Liver (tissue), 9 donors: ENCODE measurements around the gene ANKRD11. TPM values are rescaled to one million over a fixed set of nuclear protein-coding genes. Genes with fewer than 3 reads are reported as not detected.

Source experiments
- DNase-seq: peaks from one replicate; pipeline ENCODE4 v3.0.0-alpha.2; 2017; ENCODE audit warnings: low spot score
- H3K27ac ChIP-seq, 2 donors: one replicate each; pipeline ENCODE4 v1.7.0; 2013; ENCODE audit warnings: inconsistent platforms in 2 of 2, low read length in 2 of 2, control low read depth in 1 of 2, low read depth in 1 of 2, mild to moderate bottlenecking in 1 of 2
- H3K27me3 ChIP-seq, 4 donors: one replicate each; pipeline versions ENCODE4 v1.6.1 to v1.7.0; 2013; ENCODE audit warnings: low read length in 3 of 4, inconsistent platforms in 1 of 4, mild to moderate bottlenecking in 1 of 4, moderate library complexity in 1 of 4; ENCODE audit not compliant: control insufficient read depth in 4 of 4, insufficient read depth in 4 of 4
- H3K36me3 ChIP-seq, 4 donors: one replicate each; pipeline versions ENCODE4 v1.6.1 to v1.7.0; 2013; ENCODE audit warnings: low read length in 3 of 4, mild to moderate bottlenecking in 3 of 4, low read depth in 1 of 4, moderate library complexity in 1 of 4; ENCODE audit not compliant: control insufficient read depth in 4 of 4, insufficient read depth in 3 of 4
- H3K4me1 ChIP-seq, 4 donors: one replicate each; pipeline versions ENCODE4 v1.6.1 to v1.7.0; 2013; ENCODE audit warnings: low read length in 3 of 4, mild to moderate bottlenecking in 3 of 4, moderate library complexity in 1 of 4; ENCODE audit not compliant: control insufficient read depth in 4 of 4, insufficient read depth in 4 of 4
- H3K4me3 ChIP-seq, 3 donors: one replicate each; pipeline versions ENCODE4 v1.6.1 to v1.7.0; 2013; ENCODE audit warnings: low read length in 3 of 3, control low read depth in 1 of 3, low read depth in 1 of 3, mild to moderate bottlenecking in 1 of 3
- H3K9ac ChIP-seq, 2 donors: one replicate each; pipeline ENCODE4 v1.7.0; 2013; ENCODE audit warnings: low read length in 2 of 2, mild to moderate bottlenecking in 2 of 2, moderate library complexity in 2 of 2, control low read depth in 1 of 2, low read depth in 1 of 2
- H3K9me3 ChIP-seq, 4 donors: one replicate each; pipeline versions ENCODE4 v1.6.1 to v1.7.0; 2013; ENCODE audit warnings: low read length in 3 of 4; ENCODE audit not compliant: control insufficient read depth in 4 of 4
- EGR1 ChIP-seq, 2 donors: IDR thresholded peaks; 2 replicates each; pipeline ENCODE4 v1.6.1; 2016 to 2018; ENCODE audit warnings: antibody characterized with exemption in 2 of 2, low read depth in 2 of 2
- FOXA1 ChIP-seq: IDR thresholded peaks from 2 replicates; pipeline ENCODE4 v1.6.1; 2016; ENCODE audit warnings: antibody characterized with exemption
- FOXA2 ChIP-seq: IDR thresholded peaks from 2 replicates; pipeline ENCODE4 v1.6.1; 2016; ENCODE audit warnings: antibody characterized with exemption
- GABPA ChIP-seq, 2 donors: IDR thresholded peaks in 1 of 2; conservative IDR thresholded peaks in 1 of 2; 2 replicates each; pipeline ENCODE4 v1.6.1; 2016; ENCODE audit warnings: antibody characterized with exemption in 2 of 2, mild to moderate bottlenecking in 1 of 2, moderate library complexity in 1 of 2
- HNF4A ChIP-seq, 2 donors: conservative IDR thresholded peaks; 2 replicates each; pipeline ENCODE4 v1.6.1; 2016; ENCODE audit warnings: antibody characterized with exemption in 2 of 2, mild to moderate bottlenecking in 2 of 2
- HNF4G ChIP-seq: IDR thresholded peaks from 2 replicates; pipeline ENCODE4 v1.6.1; 2016; ENCODE audit warnings: antibody characterized with exemption
- JUND ChIP-seq, 2 donors: IDR thresholded peaks; 2 replicates each; pipeline ENCODE4 v1.6.1; 2016; ENCODE audit warnings: antibody characterized with exemption in 2 of 2
- MAX ChIP-seq: IDR thresholded peaks from 2 replicates; pipeline ENCODE4 v1.6.1; 2016; ENCODE audit warnings: antibody characterized with exemption
- NR2F2 ChIP-seq: IDR thresholded peaks from 2 replicates; pipeline ENCODE4 v1.6.1; 2016; ENCODE audit warnings: antibody characterized with exemption
- RAD21 ChIP-seq, 2 donors: IDR thresholded peaks; 2 replicates each; pipeline ENCODE4 v1.6.1; 2016; ENCODE audit warnings: antibody characterized with exemption in 2 of 2, mild to moderate bottlenecking in 2 of 2
- RXRA ChIP-seq, 2 donors: IDR thresholded peaks; 2 replicates each; pipeline ENCODE4 v1.6.1; 2017 to 2018; ENCODE audit warnings: antibody characterized with exemption in 2 of 2, mild to moderate bottlenecking in 1 of 2
- SP1 ChIP-seq: IDR thresholded peaks from 2 replicates; pipeline ENCODE4 v1.6.1; 2018; ENCODE audit warnings: antibody characterized with exemption, mild to moderate bottlenecking
- TAF1 ChIP-seq: conservative IDR thresholded peaks from 2 replicates; pipeline ENCODE4 v1.6.1; 2016; ENCODE audit warnings: antibody characterized with exemption, mild to moderate bottlenecking
- YY1 ChIP-seq: IDR thresholded peaks from 2 replicates; pipeline ENCODE4 v1.6.1; 2016; ENCODE audit warnings: antibody characterized with exemption, mild to moderate bottlenecking
- ZBTB33 ChIP-seq: IDR thresholded peaks from 2 replicates; pipeline ENCODE4 v1.6.1; 2016; ENCODE audit warnings: antibody characterized with exemption
- WGBS: extraction: QIAGEN DNeasy Blood & Tissue Kit; methylation state at CpG from one replicate; pipeline ENCODE4 v1.1.7; 2013; 5-methylcytosine and 5-hydroxymethylcytosine counted together
- polyA plus RNA-seq, 2 donors: library from polyadenylated mRNA; stranded (reverse) in 1 of 2; unstranded in 1 of 2; fragments of 200-250 nt in 1 of 2; fragments of >200 nt in 1 of 2; fragmentation: Nextera tagmentation in 1 of 2; extraction: Ambion mirVana in 1 of 2; gene quantifications; one replicate each; pipeline versions ENCODE4 v1.2.1 to v1.2.3, GENCODE V29; 2013 to 2015
- total RNA-seq, 2 donors: library from RNA; depleted of rRNA; stranded (reverse); fragments of >200 nt; gene quantifications; one replicate each; pipeline ENCODE4 v1.2.3, GENCODE V29; 2014
- TF ChIP-seq, protein P1 (sequence below): fragments of 150-350 bp; IDR thresholded peaks from 2 replicates; pipeline ENCODE4 v1.5.1; 2017; ENCODE audit warnings: improper control_type of control experiment, low read depth, low read length; ENCODE audit not compliant: missing input control
- TF ChIP-seq, protein P2 (sequence below): IDR thresholded peaks from 2 replicates; pipeline ENCODE4 v1.6.1; 2016; ENCODE audit warnings: antibody characterized with exemption, mild to moderate bottlenecking
- TF ChIP-seq, protein P3 (sequence below): IDR thresholded peaks from 2 replicates; pipeline ENCODE4 v1.6.1; 2016; ENCODE audit warnings: antibody characterized with exemption
- donor health status: healthy.
- donor health status: healthy.
- donor health status: healthy.
- donor health status: healthy.
- donor health status: healthy.

ANKRD11 gene
- total and polyA plus RNA-seq, 4 donors = 16.3 to 55.1 (median 28.0) TPM

DNA sequence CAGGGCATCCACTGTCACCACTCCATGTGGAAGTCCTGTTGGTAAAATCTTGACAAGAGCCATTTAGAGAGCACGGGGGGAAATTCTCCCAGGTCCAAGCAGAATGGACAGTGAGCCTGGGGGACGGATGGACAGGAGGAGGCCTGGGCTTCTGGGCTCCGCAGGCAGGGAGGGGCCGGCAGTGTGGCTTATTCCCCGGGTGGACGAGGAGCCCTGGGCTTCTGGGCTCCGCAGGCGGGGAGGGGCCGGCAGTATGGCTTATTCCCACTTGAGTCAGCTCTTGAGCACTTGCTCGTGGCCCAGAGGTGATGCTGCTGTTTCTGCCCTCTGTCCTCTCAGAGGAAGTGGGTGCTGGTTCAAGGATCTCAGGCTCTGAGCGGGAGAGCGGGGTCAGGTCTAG is 47.9 kb upstream of the ANKRD11 start:
- WGBS = 96% methylated on average over 12 of the region's 12 CpGs
- Histone ChIP-seq H3K27ac (no peak overlapping the region), H3K9ac (no peak overlapping the region), H3K9me3 (no peaks in the 10 kb centered on the region), H3K27me3 (no peaks in the 10 kb centered on the region), H3K4me3 (no peak overlapping the region), H3K4me1 (peaks cover 4 to 23% (median 14%) of the 10 kb centered on the region in 4 donors), H3K36me3 (peaks cover 8 to 34% (median 12%) of the 10 kb centered on the region in 4 donors)
- TF ChIP-seq ZBTB33 (no peak), FOXA2 (no peak), MAX (no peak), NR2F2 (no peak), TAF1 (no peak), FOXA1 (no peak), HNF4G (no peak), RXRA (IDR thresholded peaks at IDR 0.05) (no peak), RAD21 (IDR thresholded peaks at IDR 0.05) (no peak), HNF4A (conservative IDR thresholded peaks at IDR 0.05) (no peak), EGR1 (IDR thresholded peaks at IDR 0.05; ENCODE audit: low read depth in 2 of 2) (no peak), JUND (IDR thresholded peaks at IDR 0.05) (no peak), SP1 (no peak), GABPA (IDR thresholded peaks at IDR 0.05 in 1 of 2, conservative IDR thresholded peaks at IDR 0.05 in 1 of 2) (no peak), YY1 (no peak)
- TF ChIP-seq, protein P1, sequence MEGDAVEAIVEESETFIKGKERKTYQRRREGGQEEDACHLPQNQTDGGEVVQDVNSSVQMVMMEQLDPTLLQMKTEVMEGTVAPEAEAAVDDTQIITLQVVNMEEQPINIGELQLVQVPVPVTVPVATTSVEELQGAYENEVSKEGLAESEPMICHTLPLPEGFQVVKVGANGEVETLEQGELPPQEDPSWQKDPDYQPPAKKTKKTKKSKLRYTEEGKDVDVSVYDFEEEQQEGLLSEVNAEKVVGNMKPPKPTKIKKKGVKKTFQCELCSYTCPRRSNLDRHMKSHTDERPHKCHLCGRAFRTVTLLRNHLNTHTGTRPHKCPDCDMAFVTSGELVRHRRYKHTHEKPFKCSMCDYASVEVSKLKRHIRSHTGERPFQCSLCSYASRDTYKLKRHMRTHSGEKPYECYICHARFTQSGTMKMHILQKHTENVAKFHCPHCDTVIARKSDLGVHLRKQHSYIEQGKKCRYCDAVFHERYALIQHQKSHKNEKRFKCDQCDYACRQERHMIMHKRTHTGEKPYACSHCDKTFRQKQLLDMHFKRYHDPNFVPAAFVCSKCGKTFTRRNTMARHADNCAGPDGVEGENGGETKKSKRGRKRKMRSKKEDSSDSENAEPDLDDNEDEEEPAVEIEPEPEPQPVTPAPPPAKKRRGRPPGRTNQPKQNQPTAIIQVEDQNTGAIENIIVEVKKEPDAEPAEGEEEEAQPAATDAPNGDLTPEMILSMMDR = no peak
- TF ChIP-seq, protein P2, sequence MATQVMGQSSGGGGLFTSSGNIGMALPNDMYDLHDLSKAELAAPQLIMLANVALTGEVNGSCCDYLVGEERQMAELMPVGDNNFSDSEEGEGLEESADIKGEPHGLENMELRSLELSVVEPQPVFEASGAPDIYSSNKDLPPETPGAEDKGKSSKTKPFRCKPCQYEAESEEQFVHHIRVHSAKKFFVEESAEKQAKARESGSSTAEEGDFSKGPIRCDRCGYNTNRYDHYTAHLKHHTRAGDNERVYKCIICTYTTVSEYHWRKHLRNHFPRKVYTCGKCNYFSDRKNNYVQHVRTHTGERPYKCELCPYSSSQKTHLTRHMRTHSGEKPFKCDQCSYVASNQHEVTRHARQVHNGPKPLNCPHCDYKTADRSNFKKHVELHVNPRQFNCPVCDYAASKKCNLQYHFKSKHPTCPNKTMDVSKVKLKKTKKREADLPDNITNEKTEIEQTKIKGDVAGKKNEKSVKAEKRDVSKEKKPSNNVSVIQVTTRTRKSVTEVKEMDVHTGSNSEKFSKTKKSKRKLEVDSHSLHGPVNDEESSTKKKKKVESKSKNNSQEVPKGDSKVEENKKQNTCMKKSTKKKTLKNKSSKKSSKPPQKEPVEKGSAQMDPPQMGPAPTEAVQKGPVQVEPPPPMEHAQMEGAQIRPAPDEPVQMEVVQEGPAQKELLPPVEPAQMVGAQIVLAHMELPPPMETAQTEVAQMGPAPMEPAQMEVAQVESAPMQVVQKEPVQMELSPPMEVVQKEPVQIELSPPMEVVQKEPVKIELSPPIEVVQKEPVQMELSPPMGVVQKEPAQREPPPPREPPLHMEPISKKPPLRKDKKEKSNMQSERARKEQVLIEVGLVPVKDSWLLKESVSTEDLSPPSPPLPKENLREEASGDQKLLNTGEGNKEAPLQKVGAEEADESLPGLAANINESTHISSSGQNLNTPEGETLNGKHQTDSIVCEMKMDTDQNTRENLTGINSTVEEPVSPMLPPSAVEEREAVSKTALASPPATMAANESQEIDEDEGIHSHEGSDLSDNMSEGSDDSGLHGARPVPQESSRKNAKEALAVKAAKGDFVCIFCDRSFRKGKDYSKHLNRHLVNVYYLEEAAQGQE = no peak
- TF ChIP-seq, protein P3, sequence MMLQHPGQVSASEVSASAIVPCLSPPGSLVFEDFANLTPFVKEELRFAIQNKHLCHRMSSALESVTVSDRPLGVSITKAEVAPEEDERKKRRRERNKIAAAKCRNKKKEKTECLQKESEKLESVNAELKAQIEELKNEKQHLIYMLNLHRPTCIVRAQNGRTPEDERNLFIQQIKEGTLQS = no peak
- DNase-seq = no peak
